ENCODE data around the gene ITK.

ITK gene

GRCh38 chr5:157301066-157301465 lies 120.4 kb downstream of the ITK start:
- H4K20me1 ChIP-seq (ENCODE audit: insufficient read depth, low read length, poor library complexity, severe bottlenecking) = no peaks in the 10 kb centered on the region
- no peaks in the 10 kb centered on the region for H3K27me3 ChIP-seq (ENCODE audit: insufficient read depth, low read length, poor library complexity, severe bottlenecking)
- no peaks in the 10 kb centered on the region for H3K9me3 ChIP-seq (ENCODE audit: insufficient read depth, low read depth, low read length)
- no peaks in the 10 kb centered on the region for H3K9me2 ChIP-seq (replicated peaks; ENCODE audit: low read depth, low read length)
- H3K79me2 ChIP-seq (ENCODE audit: insufficient read depth, low read length) = no peaks in the 10 kb centered on the region
- H3K9ac ChIP-seq (ENCODE audit: low read depth, low read length, poor library complexity, severe bottlenecking) = no peak overlapping the region
- no peak overlapping the region for H3K4me3 ChIP-seq (ENCODE audit: low read length, poor library complexity, severe bottlenecking)
- H3K4me2 ChIP-seq (ENCODE audit: low read depth, low read length, poor library complexity, severe bottlenecking) = no peak overlapping the region
- H3K4me1 ChIP-seq (ENCODE audit: insufficient read depth, low read length, poor library complexity, severe bottlenecking) = no peaks in the 10 kb centered on the region
- H3F3A ChIP-seq (ENCODE audit: low read depth) = no peaks in the 10 kb centered on the region
- no peak overlapping the region for H2AFZ ChIP-seq (ENCODE audit: low read length)
- TF ChIP-seq EZH2phosphoT487 (IDR thresholded peaks at IDR 0.05; ENCODE audit: borderline replicate concordance) = no peak
- TF ChIP-seq, protein P1, sequence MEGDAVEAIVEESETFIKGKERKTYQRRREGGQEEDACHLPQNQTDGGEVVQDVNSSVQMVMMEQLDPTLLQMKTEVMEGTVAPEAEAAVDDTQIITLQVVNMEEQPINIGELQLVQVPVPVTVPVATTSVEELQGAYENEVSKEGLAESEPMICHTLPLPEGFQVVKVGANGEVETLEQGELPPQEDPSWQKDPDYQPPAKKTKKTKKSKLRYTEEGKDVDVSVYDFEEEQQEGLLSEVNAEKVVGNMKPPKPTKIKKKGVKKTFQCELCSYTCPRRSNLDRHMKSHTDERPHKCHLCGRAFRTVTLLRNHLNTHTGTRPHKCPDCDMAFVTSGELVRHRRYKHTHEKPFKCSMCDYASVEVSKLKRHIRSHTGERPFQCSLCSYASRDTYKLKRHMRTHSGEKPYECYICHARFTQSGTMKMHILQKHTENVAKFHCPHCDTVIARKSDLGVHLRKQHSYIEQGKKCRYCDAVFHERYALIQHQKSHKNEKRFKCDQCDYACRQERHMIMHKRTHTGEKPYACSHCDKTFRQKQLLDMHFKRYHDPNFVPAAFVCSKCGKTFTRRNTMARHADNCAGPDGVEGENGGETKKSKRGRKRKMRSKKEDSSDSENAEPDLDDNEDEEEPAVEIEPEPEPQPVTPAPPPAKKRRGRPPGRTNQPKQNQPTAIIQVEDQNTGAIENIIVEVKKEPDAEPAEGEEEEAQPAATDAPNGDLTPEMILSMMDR (conservative IDR thresholded peaks at IDR 0.05; ENCODE audit: low read length) = no peak
- H3K36me3 ChIP-seq (ENCODE audit: insufficient read depth, low read length) = peaks cover 82% of the 10 kb centered on the region; the same call in 1 of the 2 replicates

DNA sequence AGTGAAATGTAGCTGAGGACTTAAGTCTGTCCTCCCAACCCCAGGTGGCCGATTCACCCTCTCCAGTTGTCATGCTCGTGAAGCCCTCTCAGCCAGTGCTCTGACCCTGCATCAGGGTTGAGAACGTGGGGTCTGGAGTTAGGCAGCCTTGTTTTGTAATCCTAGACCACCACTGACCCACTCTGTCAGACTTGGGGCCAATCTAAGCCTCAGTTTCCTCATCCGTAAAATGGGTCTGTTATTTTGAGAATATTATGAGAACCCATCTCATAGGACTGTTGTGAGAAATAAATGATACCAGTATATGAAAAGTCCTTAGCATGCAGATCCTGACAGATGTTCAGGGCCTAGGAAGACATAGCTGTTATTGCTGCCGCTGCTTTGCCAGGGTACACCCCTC lies 122.4 kb downstream of the ITK start:
- no peaks in the 10 kb centered on the region for H3K79me2 ChIP-seq (ENCODE audit: insufficient read depth, low read length)
- H3K9me3 ChIP-seq (ENCODE audit: insufficient read depth, low read depth, low read length) = no peaks in the 10 kb centered on the region
- no peak overlapping the region for H3K4me2 ChIP-seq (ENCODE audit: low read depth, low read length, poor library complexity, severe bottlenecking)
- H3K9ac ChIP-seq (ENCODE audit: low read depth, low read length, poor library complexity, severe bottlenecking) = no peak overlapping the region
- no peaks in the 10 kb centered on the region for H3K27me3 ChIP-seq (ENCODE audit: insufficient read depth, low read length, poor library complexity, severe bottlenecking)
- H3K9me2 ChIP-seq (replicated peaks; ENCODE audit: low read depth, low read length) = no peaks in the 10 kb centered on the region
- TF ChIP-seq, protein P1 (conservative IDR thresholded peaks at IDR 0.05; ENCODE audit: low read length) = no peak
- TF ChIP-seq EZH2phosphoT487 (IDR thresholded peaks at IDR 0.05; ENCODE audit: borderline replicate concordance) = no peak
- no peaks in the 10 kb centered on the region for H4K20me1 ChIP-seq (ENCODE audit: insufficient read depth, low read length, poor library complexity, severe bottlenecking)
- H3F3A ChIP-seq (ENCODE audit: low read depth) = no peaks in the 10 kb centered on the region
- H3K4me3 ChIP-seq (ENCODE audit: low read length, poor library complexity, severe bottlenecking) = no peak overlapping the region
- H2AFZ ChIP-seq (ENCODE audit: low read length) = no peak overlapping the region
- H3K36me3 ChIP-seq (ENCODE audit: insufficient read depth, low read length) = peaks cover 81% of the 10 kb centered on the region; the same call in 1 of the 2 replicates
- no peaks in the 10 kb centered on the region for H3K4me1 ChIP-seq (ENCODE audit: insufficient read depth, low read length, poor library complexity, severe bottlenecking)

GRCh38 chr5:157303667-157304327 lies 123.2 kb downstream of the ITK start:
- Histone ChIP-seq H3K4me1 (ENCODE audit: insufficient read depth, low read length, poor library complexity, severe bottlenecking) (no peaks in the 10 kb centered on the region), H3K36me3 (ENCODE audit: insufficient read depth, low read length) (peaks cover 84% of the 10 kb centered on the region; the same call in 1 of the 2 replicates), H3K9me3 (ENCODE audit: insufficient read depth, low read depth, low read length) (no peaks in the 10 kb centered on the region), H3K9me2 (replicated peaks; ENCODE audit: low read depth, low read length) (no peaks in the 10 kb centered on the region), H4K20me1 (ENCODE audit: insufficient read depth, low read length, poor library complexity, severe bottlenecking) (no peaks in the 10 kb centered on the region), H3K4me2 (ENCODE audit: low read depth, low read length, poor library complexity, severe bottlenecking) (no peak overlapping the region), H3K4me3 (ENCODE audit: low read length, poor library complexity, severe bottlenecking) (no peak overlapping the region), H3K79me2 (ENCODE audit: insufficient read depth, low read length) (no peaks in the 10 kb centered on the region), H2AFZ (ENCODE audit: low read length) (no peak overlapping the region), H3K27me3 (ENCODE audit: insufficient read depth, low read length, poor library complexity, severe bottlenecking) (no peaks in the 10 kb centered on the region), H3F3A (ENCODE audit: low read depth) (no peaks in the 10 kb centered on the region), H3K9ac (ENCODE audit: low read depth, low read length, poor library complexity, severe bottlenecking) (no peak overlapping the region)
- no peak for TF ChIP-seq EZH2phosphoT487 (IDR thresholded peaks at IDR 0.05; ENCODE audit: borderline replicate concordance)
- TF ChIP-seq, protein P1 (conservative IDR thresholded peaks at IDR 0.05; ENCODE audit: low read length) = peak; percentile 30; the same call in 1 of the 2 replicates

Data from Loucy (cell line).